ENCODE measurements around the gene ELAPOR2.
"Not testable (repeated sequence)": the region's sequence is repeated elsewhere in the genome, so short reads cannot be mapped to it uniquely, and the experiment has no call there.

The ELAPOR2 gene

GRCh38 chr7:87059525-87060287 lies at the start of gene ELAPOR2:
TSS of gene ELAPOR2 (minus strand) at chr7:87059654. CDS start at chr7:87059513, 141 bp downstream.
- H3K27me3 ChIP-seq (ENCODE audit: control insufficient read depth in 1 of 2, insufficient read depth in 2 of 2, low read length in 2 of 2) = peaks cover 0 to 25% of the 10 kb centered on the region in 2 donors
- peaks cover 5 to 12% of the 10 kb centered on the region in 2 donors for H3K4me1 ChIP-seq (ENCODE audit: control insufficient read depth in 1 of 2, insufficient read depth in 2 of 2, low read length in 2 of 2)
- H3K4me3 ChIP-seq (ENCODE audit: low read depth in 1 of 2, low read length in 2 of 2) = peak within 1 kb of the TSS; percentile 58 to 70
- no peaks in the 10 kb centered on the region for H3K36me3 ChIP-seq (ENCODE audit: control insufficient read depth in 1 of 2, insufficient read depth in 2 of 2, low read length in 2 of 2)
- peak within 1 kb of the TSS in 1 of 2 donors; percentile 54 for H3K9ac ChIP-seq (ENCODE audit: low read depth in 1 of 2, low read length in 2 of 2)
- no peak within 1 kb of the TSS for H3K27ac ChIP-seq (ENCODE audit: low read depth, low read length)
- H3K9me3 ChIP-seq (ENCODE audit: control insufficient read depth in 1 of 2, low read length in 2 of 2) = no peaks in the 10 kb centered on the region

GRCh38 chr7:87107949-87108776 lies 48.7 kb upstream of the ELAPOR2 start:
- Histone ChIP-seq H3K4me3 (ENCODE audit: low read depth in 1 of 2, low read length in 2 of 2) (no peak overlapping the region), H3K36me3 (ENCODE audit: control insufficient read depth in 1 of 2, insufficient read depth in 2 of 2, low read length in 2 of 2) (no peaks in the 10 kb centered on the region), H3K9me3 (ENCODE audit: control insufficient read depth in 1 of 2, low read length in 2 of 2) (no peaks in the 10 kb centered on the region), H3K27me3 (ENCODE audit: control insufficient read depth in 1 of 2, insufficient read depth in 2 of 2, low read length in 2 of 2) (no peaks in the 10 kb centered on the region), H3K4me1 (ENCODE audit: control insufficient read depth in 1 of 2, insufficient read depth in 2 of 2, low read length in 2 of 2) (no peaks in the 10 kb centered on the region), H3K9ac (ENCODE audit: low read depth in 1 of 2, low read length in 2 of 2) (no peak overlapping the region), H3K27ac (ENCODE audit: low read depth, low read length) (no peak overlapping the region)

GRCh38 chr7:87106974-87107612 lies 47.6 kb upstream of the ELAPOR2 start:
- Histone ChIP-seq H3K4me3 (ENCODE audit: low read depth in 1 of 2, low read length in 2 of 2) (no peak overlapping the region), H3K36me3 (ENCODE audit: control insufficient read depth in 1 of 2, insufficient read depth in 2 of 2, low read length in 2 of 2) (no peaks in the 10 kb centered on the region), H3K9ac (ENCODE audit: low read depth in 1 of 2, low read length in 2 of 2) (no peak overlapping the region), H3K4me1 (ENCODE audit: control insufficient read depth in 1 of 2, insufficient read depth in 2 of 2, low read length in 2 of 2) (no peaks in the 10 kb centered on the region), H3K27ac (ENCODE audit: low read depth, low read length) (no peak overlapping the region), H3K27me3 (ENCODE audit: control insufficient read depth in 1 of 2, insufficient read depth in 2 of 2, low read length in 2 of 2) (no peaks in the 10 kb centered on the region), H3K9me3 (ENCODE audit: control insufficient read depth in 1 of 2, low read length in 2 of 2) (no peaks in the 10 kb centered on the region)

- H3K4me1 ChIP-seq (ENCODE audit: control insufficient read depth in 1 of 2, insufficient read depth in 2 of 2, low read length in 2 of 2) = no peaks in the 10 kb centered on the region
- no peak overlapping the region for H3K4me3 ChIP-seq (ENCODE audit: low read depth in 1 of 2, low read length in 2 of 2)
- H3K9ac ChIP-seq (ENCODE audit: low read depth in 1 of 2, low read length in 2 of 2) = no peak overlapping the region
- no peaks in the 10 kb centered on the region for H3K36me3 ChIP-seq (ENCODE audit: control insufficient read depth in 1 of 2, insufficient read depth in 2 of 2, low read length in 2 of 2)
- H3K27me3 ChIP-seq (ENCODE audit: control insufficient read depth in 1 of 2, insufficient read depth in 2 of 2, low read length in 2 of 2) = no peaks in the 10 kb centered on the region
- no peak overlapping the region for H3K27ac ChIP-seq (ENCODE audit: low read depth, low read length)
- no peaks in the 10 kb centered on the region for H3K9me3 ChIP-seq (ENCODE audit: control insufficient read depth in 1 of 2, low read length in 2 of 2)
Observed at GRCh38 chr7:87105401-87105800, 45.9 kb upstream of the ELAPOR2 start.

- no peak overlapping the region for H3K27ac ChIP-seq (ENCODE audit: low read depth, low read length)
Observed at GRCh38 chr7:87100326-87100725, 40.9 kb upstream of the ELAPOR2 start.

GRCh38 chr7:87097375-87097774 lies 37.9 kb upstream of the ELAPOR2 start:
- H3K27ac ChIP-seq (ENCODE audit: low read depth, low read length); H3K9ac ChIP-seq (ENCODE audit: low read depth in 1 of 2, low read length in 2 of 2); H3K4me3 ChIP-seq (ENCODE audit: low read depth in 1 of 2, low read length in 2 of 2); H3K4me1 ChIP-seq (ENCODE audit: control insufficient read depth in 1 of 2, insufficient read depth in 2 of 2, low read length in 2 of 2); H3K9me3 ChIP-seq (ENCODE audit: control insufficient read depth in 1 of 2, low read length in 2 of 2); H3K36me3 ChIP-seq (ENCODE audit: control insufficient read depth in 1 of 2, insufficient read depth in 2 of 2, low read length in 2 of 2); H3K27me3 ChIP-seq (ENCODE audit: control insufficient read depth in 1 of 2, insufficient read depth in 2 of 2, low read length in 2 of 2): not testable (repeated sequence)

More at GRCh38 chr7:87100326-87100725, 40.9 kb upstream of the ELAPOR2 start:
- Histone ChIP-seq H3K9me3 (ENCODE audit: control insufficient read depth in 1 of 2, low read length in 2 of 2) (no peaks in the 10 kb centered on the region), H3K4me1 (ENCODE audit: control insufficient read depth in 1 of 2, insufficient read depth in 2 of 2, low read length in 2 of 2) (no peaks in the 10 kb centered on the region), H3K36me3 (ENCODE audit: control insufficient read depth in 1 of 2, insufficient read depth in 2 of 2, low read length in 2 of 2) (no peaks in the 10 kb centered on the region), H3K27me3 (ENCODE audit: control insufficient read depth in 1 of 2, insufficient read depth in 2 of 2, low read length in 2 of 2) (no peaks in the 10 kb centered on the region), H3K4me3 (ENCODE audit: low read depth in 1 of 2, low read length in 2 of 2) (no peak overlapping the region), H3K9ac (ENCODE audit: low read depth in 1 of 2, low read length in 2 of 2) (no peak overlapping the region)

- no peak overlapping the region for H3K9ac ChIP-seq (ENCODE audit: low read depth in 1 of 2, low read length in 2 of 2)
- H3K9me3 ChIP-seq (ENCODE audit: control insufficient read depth in 1 of 2, low read length in 2 of 2) = no peaks in the 10 kb centered on the region
- H3K4me3 ChIP-seq (ENCODE audit: low read depth in 1 of 2, low read length in 2 of 2) = no peak overlapping the region
- no peaks in the 10 kb centered on the region for H3K4me1 ChIP-seq (ENCODE audit: control insufficient read depth in 1 of 2, insufficient read depth in 2 of 2, low read length in 2 of 2)
- no peaks in the 10 kb centered on the region for H3K36me3 ChIP-seq (ENCODE audit: control insufficient read depth in 1 of 2, insufficient read depth in 2 of 2, low read length in 2 of 2)
- no peak overlapping the region for H3K27ac ChIP-seq (ENCODE audit: low read depth, low read length)
- no peaks in the 10 kb centered on the region for H3K27me3 ChIP-seq (ENCODE audit: control insufficient read depth in 1 of 2, insufficient read depth in 2 of 2, low read length in 2 of 2)
Observed at GRCh38 chr7:87094322-87094721, 34.9 kb upstream of the ELAPOR2 start.

GRCh38 chr7:87092568-87093091 lies 33.2 kb upstream of the ELAPOR2 start:
- Histone ChIP-seq H3K9ac (ENCODE audit: low read depth in 1 of 2, low read length in 2 of 2) (no peak overlapping the region), H3K4me3 (ENCODE audit: low read depth in 1 of 2, low read length in 2 of 2) (no peak overlapping the region), H3K4me1 (ENCODE audit: control insufficient read depth in 1 of 2, insufficient read depth in 2 of 2, low read length in 2 of 2) (no peaks in the 10 kb centered on the region), H3K27me3 (ENCODE audit: control insufficient read depth in 1 of 2, insufficient read depth in 2 of 2, low read length in 2 of 2) (no peaks in the 10 kb centered on the region), H3K36me3 (ENCODE audit: control insufficient read depth in 1 of 2, insufficient read depth in 2 of 2, low read length in 2 of 2) (no peaks in the 10 kb centered on the region), H3K27ac (ENCODE audit: low read depth, low read length) (no peak overlapping the region), H3K9me3 (ENCODE audit: control insufficient read depth in 1 of 2, low read length in 2 of 2) (no peaks in the 10 kb centered on the region)

- no peaks in the 10 kb centered on the region for H3K4me1 ChIP-seq (ENCODE audit: control insufficient read depth in 1 of 2, insufficient read depth in 2 of 2, low read length in 2 of 2)
- H3K36me3 ChIP-seq (ENCODE audit: control insufficient read depth in 1 of 2, insufficient read depth in 2 of 2, low read length in 2 of 2) = no peaks in the 10 kb centered on the region
- H3K9me3 ChIP-seq (ENCODE audit: control insufficient read depth in 1 of 2, low read length in 2 of 2) = no peaks in the 10 kb centered on the region
- H3K9ac ChIP-seq (ENCODE audit: low read depth in 1 of 2, low read length in 2 of 2) = no peak overlapping the region
- H3K27ac ChIP-seq (ENCODE audit: low read depth, low read length) = no peak overlapping the region
- no peaks in the 10 kb centered on the region for H3K27me3 ChIP-seq (ENCODE audit: control insufficient read depth in 1 of 2, insufficient read depth in 2 of 2, low read length in 2 of 2)
- H3K4me3 ChIP-seq (ENCODE audit: low read depth in 1 of 2, low read length in 2 of 2) = no peak overlapping the region
Observed at GRCh38 chr7:87091487-87092066, 32.1 kb upstream of the ELAPOR2 start.

Measured in duodenal mucosa (tissue), 2 donors.